Gastroesophageal sphincter (tissue), 3 donors: ENCODE results near the gene KCNAB1.

Experiments
- EP300 ChIP-seq: sonication (generic); formaldehyde crosslinking; IDR thresholded peaks from one replicate; pipeline ENCODE4 v1.6.1; 2017; ENCODE audit warnings: antibody characterized with exemption, mild to moderate bottlenecking
- POLR2A ChIP-seq, 2 donors: fragments of 450-650 bp; IDR thresholded peaks; one replicate each; pipeline ENCODE4 v1.6.1; 2017; ENCODE audit warnings: antibody characterized with exemption in 2 of 2, mild to moderate bottlenecking in 2 of 2, moderate library complexity in 1 of 2
- POLR2AphosphoS5 ChIP-seq: sonication (generic); formaldehyde crosslinking; IDR thresholded peaks from one replicate; pipeline ENCODE4 v1.6.1; 2017; ENCODE audit warnings: antibody characterized with exemption
- TF ChIP-seq, protein P1 (sequence below), 4 experiments: fragments of 200-600 bp in 2 of 4; fragments of 450-650 bp in 2 of 4; sonication (generic) in 1 of 4; IDR thresholded peaks; one replicate each; pipeline ENCODE4 v1.5.1; 2017 to 2019; ENCODE audit warnings: antibody characterized with exemption in 4 of 4, mild to moderate bottlenecking in 2 of 4, moderate library complexity in 2 of 4

DNA sequence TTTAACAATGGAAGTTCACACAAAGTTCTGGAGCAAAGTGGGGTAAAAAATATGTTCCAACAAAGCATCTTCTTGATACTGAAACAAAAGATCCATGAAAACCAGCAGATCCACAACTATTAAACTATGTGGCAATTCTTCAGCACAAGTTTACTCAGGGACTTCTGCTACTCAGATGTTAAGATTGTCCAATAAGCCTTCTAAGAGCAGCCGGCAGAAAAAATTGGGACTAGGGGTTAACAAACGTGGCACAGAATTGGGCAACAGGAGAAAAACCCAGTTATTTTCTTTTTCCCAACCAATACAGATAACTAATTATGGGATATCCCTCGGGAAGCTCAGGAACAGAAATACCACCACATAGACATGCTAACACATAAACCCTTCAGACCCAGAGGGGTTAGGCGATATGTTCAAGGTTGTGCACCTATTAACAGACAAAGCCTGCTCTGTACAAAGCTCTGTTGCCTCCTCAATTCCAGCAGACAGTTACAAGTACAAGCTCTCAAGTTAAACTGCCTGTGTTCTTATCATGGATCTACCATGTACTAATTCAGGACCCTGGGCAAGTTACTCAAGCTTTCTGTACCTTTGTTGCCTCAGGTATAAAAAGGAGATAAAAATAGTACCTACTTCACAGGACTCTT, 427.8 kb downstream of the KCNAB1 start:
- no peak for TF ChIP-seq POLR2A (IDR thresholded peaks at IDR 0.05)
- TF ChIP-seq, protein P1, sequence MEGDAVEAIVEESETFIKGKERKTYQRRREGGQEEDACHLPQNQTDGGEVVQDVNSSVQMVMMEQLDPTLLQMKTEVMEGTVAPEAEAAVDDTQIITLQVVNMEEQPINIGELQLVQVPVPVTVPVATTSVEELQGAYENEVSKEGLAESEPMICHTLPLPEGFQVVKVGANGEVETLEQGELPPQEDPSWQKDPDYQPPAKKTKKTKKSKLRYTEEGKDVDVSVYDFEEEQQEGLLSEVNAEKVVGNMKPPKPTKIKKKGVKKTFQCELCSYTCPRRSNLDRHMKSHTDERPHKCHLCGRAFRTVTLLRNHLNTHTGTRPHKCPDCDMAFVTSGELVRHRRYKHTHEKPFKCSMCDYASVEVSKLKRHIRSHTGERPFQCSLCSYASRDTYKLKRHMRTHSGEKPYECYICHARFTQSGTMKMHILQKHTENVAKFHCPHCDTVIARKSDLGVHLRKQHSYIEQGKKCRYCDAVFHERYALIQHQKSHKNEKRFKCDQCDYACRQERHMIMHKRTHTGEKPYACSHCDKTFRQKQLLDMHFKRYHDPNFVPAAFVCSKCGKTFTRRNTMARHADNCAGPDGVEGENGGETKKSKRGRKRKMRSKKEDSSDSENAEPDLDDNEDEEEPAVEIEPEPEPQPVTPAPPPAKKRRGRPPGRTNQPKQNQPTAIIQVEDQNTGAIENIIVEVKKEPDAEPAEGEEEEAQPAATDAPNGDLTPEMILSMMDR (IDR thresholded peaks at IDR 0.05), result no peak
- TF ChIP-seq POLR2AphosphoS5, result no peak
- no peak for TF ChIP-seq EP300
